Measurements from ENCODE around the gene GALNT6.

GALNT6 gene

GRCh38 chr12:51428256-51428655, 37.0 kb upstream of the GALNT6 start:
- CTCF ChIA-PET: interaction anchor here (1.2 kb wide), 1 partner anchor 576 kb away, joined by 3 read pairs; no protein-coding TSS in a partner anchor
- no peak for DNase-seq (ENCODE audit: extremely low spot score)
- POLR2A ChIA-PET: no interaction called here
- TF ChIP-seq CTBP1 (IDR thresholded peaks at IDR 0.05; ENCODE audit: borderline replicate concordance) (no peak), NFRKB (IDR thresholded peaks at IDR 0.05) (no peak), ARNT (IDR thresholded peaks at IDR 0.05) (no peak), HDGF (IDR thresholded peaks at IDR 0.05; ENCODE audit: borderline replicate concordance) (no peak), LEF1 (IDR thresholded peaks at IDR 0.05; ENCODE audit: borderline replicate concordance) (no peak), SUZ12 (IDR thresholded peaks at IDR 0.05) (no peak)

- CTCF ChIA-PET: interaction anchor here (0.7 kb wide), 1 partner anchor 95 kb away, joined by 3 read pairs; no protein-coding TSS in a partner anchor
- 0 out of 2 replicates have a peak, but pooled peaks have one; percentile 19 for TF ChIP-seq PKNOX1 (IDR thresholded peaks at IDR 0.05)
- TF ChIP-seq ARNT (IDR thresholded peaks at IDR 0.05): no peak
- POLR2A ChIA-PET: no interaction called here
- DNase-seq (ENCODE audit: extremely low spot score): peak; percentile 96
Measured at GRCh38 chr12:51424662-51425539, 33.7 kb upstream of the GALNT6 start, which contains the start of gene SLC4A8. SLC4A8 (plus strand) TSS chr12:51424831; CDS start chr12:51424988, 157 bp downstream.

- TF ChIP-seq PKNOX1 (IDR thresholded peaks at IDR 0.05): no peak
- DNase-seq (ENCODE audit: extremely low spot score): no peak
- CTCF ChIA-PET: interaction anchor here (0.7 kb wide), 1 partner anchor 96 kb away, joined by 3 read pairs; no protein-coding TSS in a partner anchor
- POLR2A ChIA-PET: no interaction called here
Measured at GRCh38 chr12:51424094-51424661, 33.0 kb upstream of the GALNT6 start.

GRCh38 chr12:51421266-51421884, 30.2 kb upstream of the GALNT6 start:
- no peak for TF ChIP-seq CTBP1 (IDR thresholded peaks at IDR 0.05; ENCODE audit: borderline replicate concordance)
- no peak for TF ChIP-seq L3MBTL2 (conservative IDR thresholded peaks at IDR 0.05)
- no peak for TF ChIP-seq NFRKB (IDR thresholded peaks at IDR 0.05)
- TF ChIP-seq SP1 (IDR thresholded peaks at IDR 0.05): no peak
- TF ChIP-seq TARDBP (IDR thresholded peaks at IDR 0.05): no peak
- TF ChIP-seq FOXK2 (IDR thresholded peaks at IDR 0.05): no peak
- TF ChIP-seq FOXA1 (IDR thresholded peaks at IDR 0.05): no peak
- TF ChIP-seq LEF1 (IDR thresholded peaks at IDR 0.05; ENCODE audit: borderline replicate concordance): no peak
- TF ChIP-seq FOXM1 (IDR thresholded peaks at IDR 0.05; ENCODE audit: borderline replicate concordance): no peak
- TF ChIP-seq ZNF384 (IDR thresholded peaks at IDR 0.05): no peak
- no peak for TF ChIP-seq SUZ12 (IDR thresholded peaks at IDR 0.05)
- TF ChIP-seq HDGF (IDR thresholded peaks at IDR 0.05; ENCODE audit: borderline replicate concordance): no peak
- no peak for TF ChIP-seq BHLHE40 (IDR thresholded peaks at IDR 0.05; ENCODE audit: borderline replicate concordance)
- no peak for TF ChIP-seq ELF4 (IDR thresholded peaks at IDR 0.05)
- TF ChIP-seq ARNT (IDR thresholded peaks at IDR 0.05): no peak
- TF ChIP-seq PKNOX1 (IDR thresholded peaks at IDR 0.05): no peak
- DNase-seq (ENCODE audit: extremely low spot score): peak; percentile 72
- ChIA-PET POLR2A (no interaction called here), CTCF (interaction anchor here (0.6 to 2.7 kb wide), 13 partner anchors 10 to 1239 kb away, joined by 3 to 13 read pairs (median 3); no protein-coding TSS in a partner anchor)

GRCh38 chr12:51419425-51420193, 28.4 kb upstream of the GALNT6 start:
- DNase-seq (ENCODE audit: extremely low spot score): no peak
- TF ChIP-seq FOXK2 (IDR thresholded peaks at IDR 0.05): no peak
- TF ChIP-seq L3MBTL2 (conservative IDR thresholded peaks at IDR 0.05): no peak
- TF ChIP-seq HDGF (IDR thresholded peaks at IDR 0.05; ENCODE audit: borderline replicate concordance): no peak
- no peak for TF ChIP-seq FOXA1 (IDR thresholded peaks at IDR 0.05)
- TF ChIP-seq PKNOX1 (IDR thresholded peaks at IDR 0.05): no peak
- no peak for TF ChIP-seq SUZ12 (IDR thresholded peaks at IDR 0.05)
- no peak for TF ChIP-seq CTBP1 (IDR thresholded peaks at IDR 0.05; ENCODE audit: borderline replicate concordance)
- TF ChIP-seq TARDBP (IDR thresholded peaks at IDR 0.05): no peak
- TF ChIP-seq LEF1 (IDR thresholded peaks at IDR 0.05; ENCODE audit: borderline replicate concordance): no peak
- ChIA-PET POLR2A (no interaction called here), CTCF (interaction anchor here (0.5 to 2.3 kb wide), 4 partner anchors 26 to 456 kb away, joined by 3 to 11 read pairs (median 6); no protein-coding TSS in a partner anchor)

All from HEK293T (cell line).